Common myeloid progenitor, CD34-positive (primary cell): ENCODE data around the gene EFNB2.

Experiments
- CTCF ChIA-PET: fragments of 350-600 bp; sonication (Branson Sonifier 250); formaldehyde crosslinking; loops from one replicate; lab custom pipeline; 2021; ENCODE audit warnings: antibody characterized with exemption; lab: Charles Lee
- POLR2A ChIA-PET: fragments of 350-600 bp; sonication (Branson Sonifier 250); formaldehyde crosslinking; loops from one replicate; lab custom pipeline; 2021; ENCODE audit warnings: antibody characterized with exemption; lab: Charles Lee
- DNase-seq, 3 donors: peaks; one replicate each; pipeline versions ENCODE4 v3.0.0 to v3.0.0-alpha.2; 2013
- H3K27ac ChIP-seq, 2 experiments: 1 replicate in 1 of 2; 2 replicates in 1 of 2; pipeline ENCODE4 v1.7.0; 2013; ENCODE audit warnings: inconsistent platforms in 2 of 2, low read length in 2 of 2, mild to moderate bottlenecking in 2 of 2, low read depth in 1 of 2, moderate library complexity in 1 of 2; ENCODE audit not compliant: severe bottlenecking in 2 of 2, insufficient read depth in 1 of 2, poor library complexity in 1 of 2
- H3K27me3 ChIP-seq, 5 experiments: replicated peaks in 2 of 5; 1 replicate in 3 of 5; 2 replicates in 2 of 5; pipeline versions ENCODE4 v1.6.1 to v1.7.0; 2013; ENCODE audit warnings: low read length in 4 of 5, mild to moderate bottlenecking in 2 of 5, moderate library complexity in 2 of 5, inconsistent platforms in 1 of 5; ENCODE audit not compliant: insufficient read depth in 5 of 5, control insufficient read depth in 4 of 5
- H3K36me3 ChIP-seq, 4 experiments: 1 replicate in 2 of 4; 2 replicates in 2 of 4; pipeline versions ENCODE4 v1.6.1 to v1.7.0; 2013; ENCODE audit warnings: low read length in 3 of 4, control low read depth in 1 of 4, mild to moderate bottlenecking in 1 of 4; ENCODE audit not compliant: control insufficient read depth in 4 of 4, insufficient read depth in 4 of 4
- H3K4me1 ChIP-seq, 4 experiments: 1 replicate in 3 of 4; 2 replicates in 1 of 4; pipeline versions ENCODE4 v1.6.1 to v1.7.1; 2013; ENCODE audit warnings: low read length in 3 of 4, mild to moderate bottlenecking in 3 of 4, control low read depth in 1 of 4, inconsistent platforms in 1 of 4, moderate library complexity in 1 of 4; ENCODE audit not compliant: control insufficient read depth in 4 of 4, insufficient read depth in 4 of 4; ENCODE audit errors: control extremely low read depth in 1 of 4
- H3K4me3 ChIP-seq, 7 experiments: 1 replicate in 4 of 7; 2 replicates in 3 of 7; pipeline versions ENCODE4 v1.5.1 to v1.7.0; 2013; ENCODE audit warnings: mild to moderate bottlenecking in 7 of 7, low read length in 6 of 7, moderate library complexity in 6 of 7, inconsistent platforms in 2 of 7, low read depth in 2 of 7, control low read depth in 1 of 7; ENCODE audit not compliant: insufficient read depth in 4 of 7, control insufficient read depth in 1 of 7; ENCODE audit errors: extremely low read depth in 1 of 7
- H3K9me3 ChIP-seq, 5 experiments: 1 replicate in 4 of 5; 2 replicates in 1 of 5; pipeline versions ENCODE4 v1.6.1 to v1.7.1; 2013; ENCODE audit warnings: low read length in 4 of 5, mild to moderate bottlenecking in 2 of 5, inconsistent platforms in 1 of 5, low read depth in 1 of 5, moderate library complexity in 1 of 5; ENCODE audit not compliant: control insufficient read depth in 4 of 5, insufficient read depth in 2 of 5; ENCODE audit errors: control extremely low read depth in 1 of 5
- WGBS: methylation state at CpG from one replicate; pipeline ENCODE4 v1.1.5; 2013; ENCODE audit not compliant: insufficient coverage; 5-methylcytosine and 5-hydroxymethylcytosine counted together

Gene EFNB2

GRCh38 chr13:106470576-106470975 lies 64.9 kb downstream of the EFNB2 start:
- WGBS, result 97% methylated on average over 6 of the region's 7 CpGs
- H3K4me1 ChIP-seq, result no peaks in the 10 kb centered on the region
- ChIA-PET CTCF (interaction anchor here (1.0 kb wide), 1 partner anchor 24 kb away, joined by 4 read pairs; no protein-coding TSS in a partner anchor), POLR2A (no interaction called here)
- no peaks in the 10 kb centered on the region for H3K36me3 ChIP-seq
- no peak overlapping the region for H3K4me3 ChIP-seq
- no peaks in the 10 kb centered on the region for H3K9me3 ChIP-seq
- no peak for DNase-seq
- peaks cover 0 to 2% (median 0%) of the 10 kb centered on the region in 5 experiments for H3K27me3 ChIP-seq
- no peak overlapping the region for H3K27ac ChIP-seq

- Histone ChIP-seq H3K36me3 (no peaks in the 10 kb centered on the region), H3K4me1 (peaks cover 0 to 4% (median 0%) of the 10 kb centered on the region in 4 experiments), H3K27me3 (peaks cover 0 to 2% (median 0%) of the 10 kb centered on the region in 5 experiments), H3K27ac (no peak overlapping the region), H3K4me3 (no peak overlapping the region), H3K9me3 (no peaks in the 10 kb centered on the region)
- ChIA-PET CTCF (no interaction called here), POLR2A (no interaction called here)
- DNase-seq, result no peak
- WGBS, result 92% methylated on average over 17 of the region's 20 CpGs
These were observed 66.5 kb downstream of the EFNB2 start for GRCh38 chr13:106468744-106469590.

GRCh38 chr13:106468207-106468606 lies 67.3 kb downstream of the EFNB2 start:
- CTCF ChIA-PET, result no interaction called here

GRCh38 chr13:106467427-106468122 lies 67.9 kb downstream of the EFNB2 start:
- Histone ChIP-seq H3K36me3 (no peaks in the 10 kb centered on the region), H3K9me3 (no peaks in the 10 kb centered on the region), H3K4me1 (peaks cover 0 to 4% (median 0%) of the 10 kb centered on the region in 4 experiments), H3K4me3 (no peak overlapping the region), H3K27ac (no peak overlapping the region), H3K27me3 (peaks cover 0 to 2% (median 0%) of the 10 kb centered on the region in 5 experiments)
- POLR2A ChIA-PET, result no interaction called here
- CTCF ChIA-PET, result no interaction called here
- no peak for DNase-seq
- WGBS, result over 99% methylated on average over 9 of the region's 10 CpGs

More at GRCh38 chr13:106468207-106468606, 67.3 kb downstream of the EFNB2 start:
- WGBS, result 99% methylated on average over 7 of the region's 7 CpGs
- no peak for DNase-seq
- no peak overlapping the region for H3K27ac ChIP-seq
- POLR2A ChIA-PET, result no interaction called here
- H3K9me3 ChIP-seq, result no peaks in the 10 kb centered on the region
- H3K4me1 ChIP-seq, result peaks cover 0 to 4% (median 0%) of the 10 kb centered on the region in 4 experiments
- H3K4me3 ChIP-seq, result no peak overlapping the region
- peaks cover 0 to 2% (median 0%) of the 10 kb centered on the region in 5 experiments for H3K27me3 ChIP-seq
- H3K36me3 ChIP-seq, result no peaks in the 10 kb centered on the region

GRCh38 chr13:106466691-106467426 lies 68.6 kb downstream of the EFNB2 start:
- CTCF ChIA-PET, result interaction anchor here (0.6 kb wide), 1 partner anchor 13 kb away, joined by 3 read pairs; no protein-coding TSS in a partner anchor

GRCh38 chr13:106464076-106464475 lies 71.4 kb downstream of the EFNB2 start:
- ChIA-PET CTCF (no interaction called here), POLR2A (no interaction called here)
- H3K36me3 ChIP-seq, result no peaks in the 10 kb centered on the region
- 90% methylated on average over 3 of the region's 4 CpGs for WGBS
- no peak overlapping the region for H3K4me3 ChIP-seq
- H3K27ac ChIP-seq, result no peak overlapping the region
- peaks cover 0 to 4% (median 0%) of the 10 kb centered on the region in 4 experiments for H3K4me1 ChIP-seq
- peak in 2 of 3 donors; percentile 22 to 28 for DNase-seq
- H3K9me3 ChIP-seq, result no peaks in the 10 kb centered on the region
- H3K27me3 ChIP-seq, result peaks cover 0 to 2% (median 0%) of the 10 kb centered on the region in 5 experiments

More at GRCh38 chr13:106466691-106467426, 68.6 kb downstream of the EFNB2 start:
- Histone ChIP-seq H3K27ac (no peak overlapping the region), H3K27me3 (peaks cover 0 to 2% (median 0%) of the 10 kb centered on the region in 5 experiments), H3K36me3 (no peaks in the 10 kb centered on the region), H3K4me3 (no peak overlapping the region), H3K4me1 (peaks cover 0 to 4% (median 0%) of the 10 kb centered on the region in 4 experiments), H3K9me3 (no peaks in the 10 kb centered on the region)
- POLR2A ChIA-PET, result no interaction called here
- no peak for DNase-seq
- no CpG with 5 or more reads among the region's 7 CpGs for WGBS
